ENCODE results near the gene NFKB1.

The NFKB1 gene

DNA sequence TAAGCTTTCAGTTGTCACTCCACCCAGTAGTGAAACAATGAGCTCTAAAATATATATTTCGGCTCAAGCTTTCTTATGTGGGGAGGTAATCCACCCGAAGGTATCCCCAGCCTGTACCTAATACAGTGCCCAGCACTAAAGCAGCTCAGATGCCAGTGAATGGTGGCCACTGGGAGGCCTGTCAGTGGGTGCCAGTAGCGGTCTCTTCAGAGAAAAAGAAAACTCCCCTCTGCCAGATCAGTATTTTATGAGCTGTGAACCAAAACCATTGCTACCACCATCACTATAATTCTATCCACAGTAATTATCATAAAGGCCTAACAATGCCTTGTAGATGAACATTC lies 835 bp upstream of the NFKB1 start:
- no peak for DNase-seq (ENCODE audit: low spot score)

DNA sequence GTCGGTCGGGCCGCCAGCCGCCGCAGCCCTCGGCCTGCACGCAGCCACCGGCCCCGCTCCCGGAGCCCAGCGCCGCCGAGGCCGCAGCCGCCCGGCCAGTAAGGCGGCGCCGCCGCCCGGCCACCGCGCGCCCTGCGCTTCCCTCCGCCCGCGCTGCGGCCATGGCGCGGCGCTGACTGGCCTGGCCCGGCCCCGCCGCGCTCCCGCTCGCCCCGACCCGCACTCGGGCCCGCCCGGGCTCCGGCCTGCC lies 213 bp downstream of the NFKB1 start:
- DNase-seq (ENCODE audit: low spot score): no peak

DNA sequence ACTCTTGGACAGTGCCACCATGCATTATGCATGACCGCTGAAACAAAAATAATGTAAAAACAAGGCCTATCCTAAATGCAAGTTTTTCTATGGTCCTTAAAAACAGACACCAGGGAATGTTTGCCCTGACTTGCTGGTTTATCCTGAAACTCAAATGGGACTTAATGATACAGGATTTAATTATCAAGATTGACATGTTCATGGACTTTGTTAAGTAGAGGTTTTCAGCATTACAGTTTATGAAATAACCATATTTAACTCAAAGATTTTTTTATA lies 1.3 kb downstream of the NFKB1 start:
- DNase-seq (ENCODE audit: low spot score): no peak

DNA sequence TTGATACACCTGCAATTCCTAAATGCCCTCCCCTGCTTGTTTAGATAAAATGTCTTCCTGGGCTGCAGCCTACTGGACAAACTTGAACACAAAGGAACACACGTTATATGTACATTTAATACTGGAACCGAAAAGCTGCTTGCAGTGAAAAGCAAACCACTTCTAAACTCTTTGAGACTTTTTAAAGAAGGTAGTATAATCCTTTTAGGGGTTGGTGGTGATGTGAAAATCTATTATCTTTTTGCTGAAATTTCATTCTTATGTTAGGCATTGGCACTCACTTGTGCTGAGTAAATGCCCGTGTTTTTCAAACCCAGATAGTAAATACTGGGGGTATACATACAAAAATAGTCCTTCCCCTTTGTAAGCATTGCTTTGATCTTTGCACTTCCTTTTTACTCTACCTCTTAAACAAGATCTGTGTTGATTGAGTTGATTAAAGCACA lies 2.2 kb downstream of the NFKB1 start:
- DNase-seq (ENCODE audit: low spot score): no peak

DNA sequence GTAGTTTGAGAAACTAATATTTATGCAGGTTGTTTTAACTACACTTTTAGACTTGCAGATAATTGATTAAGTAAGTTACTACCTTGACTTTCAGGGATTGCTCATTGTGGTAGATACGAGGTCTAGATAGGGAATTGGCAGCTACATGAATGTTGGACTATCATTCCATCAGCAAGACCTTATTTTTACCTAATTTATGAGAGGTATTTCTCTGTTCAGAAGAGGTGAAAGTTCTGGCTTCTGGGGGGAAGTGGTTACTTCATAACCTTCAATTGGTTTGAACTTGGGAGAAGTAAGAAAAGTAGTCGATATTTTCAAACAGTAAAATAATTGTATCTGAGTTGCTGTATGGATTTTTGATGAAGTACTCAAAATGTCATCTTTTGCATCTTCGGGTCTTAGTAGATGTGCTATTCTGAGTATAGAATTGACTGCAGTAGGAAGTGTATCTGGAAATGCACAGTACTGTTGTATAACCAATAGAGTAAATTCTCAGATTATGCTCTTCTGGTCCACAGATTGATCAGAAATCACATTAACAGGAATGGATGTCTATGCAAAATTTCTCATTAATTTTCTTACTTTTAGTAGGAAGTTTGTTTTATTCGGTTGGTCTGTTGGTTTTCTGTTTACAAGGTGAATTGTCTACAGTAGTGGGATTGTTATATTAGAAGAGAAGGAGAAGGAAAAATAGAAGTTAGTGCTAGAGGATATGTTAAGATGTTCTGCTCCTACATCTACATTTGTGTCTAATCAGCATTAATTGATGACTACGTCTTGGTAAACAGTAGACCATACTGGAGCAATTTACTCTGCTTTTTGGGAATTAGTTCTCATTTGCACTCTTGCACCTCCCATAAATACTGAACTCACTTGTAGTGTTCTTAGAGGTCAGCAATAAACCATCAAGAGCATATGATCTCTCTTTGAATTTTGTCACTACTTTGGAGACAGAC lies 3.0 kb downstream of the NFKB1 start:
- DNase-seq (ENCODE audit: low spot score): no peak

DNA sequence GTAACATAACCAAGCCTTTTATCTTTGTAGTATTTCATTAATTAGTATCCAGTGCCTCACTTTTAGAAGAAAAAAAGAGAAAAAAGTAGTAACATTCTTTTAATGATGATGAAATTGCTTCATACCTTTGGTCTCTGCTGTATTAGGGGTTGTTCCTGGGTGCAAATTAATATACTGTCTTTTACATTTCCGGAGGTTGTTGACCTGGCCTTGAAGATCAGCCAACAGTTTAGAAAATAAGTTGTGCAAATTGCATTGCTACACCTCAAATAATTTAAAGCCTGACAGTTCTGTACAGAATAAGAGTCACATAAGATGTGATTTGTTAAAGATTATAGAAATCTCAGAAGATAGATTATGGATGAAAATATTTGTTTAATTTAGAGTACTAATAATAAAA lies 3.8 kb downstream of the NFKB1 start:
- no peak for DNase-seq (ENCODE audit: low spot score)

DNA sequence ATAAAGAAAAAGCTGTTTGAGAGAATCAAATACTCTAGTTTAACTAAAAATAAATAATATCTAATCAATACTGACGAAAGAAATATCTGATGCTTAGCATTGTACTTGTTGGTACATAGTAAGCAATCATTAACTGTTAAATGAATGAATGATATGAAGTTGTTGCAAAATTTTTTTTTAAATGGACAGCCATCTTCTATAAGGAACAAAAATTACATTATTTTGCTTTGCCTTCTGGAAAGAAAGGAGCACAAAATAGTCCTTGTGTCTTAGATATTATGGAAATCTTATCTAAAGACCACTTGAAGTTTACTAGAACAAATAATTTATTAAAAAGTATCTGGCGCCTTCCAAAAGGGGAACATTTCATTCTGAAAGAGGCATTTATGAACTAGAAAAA lies 4.5 kb downstream of the NFKB1 start:
- DNase-seq (ENCODE audit: low spot score): no peak

DNA sequence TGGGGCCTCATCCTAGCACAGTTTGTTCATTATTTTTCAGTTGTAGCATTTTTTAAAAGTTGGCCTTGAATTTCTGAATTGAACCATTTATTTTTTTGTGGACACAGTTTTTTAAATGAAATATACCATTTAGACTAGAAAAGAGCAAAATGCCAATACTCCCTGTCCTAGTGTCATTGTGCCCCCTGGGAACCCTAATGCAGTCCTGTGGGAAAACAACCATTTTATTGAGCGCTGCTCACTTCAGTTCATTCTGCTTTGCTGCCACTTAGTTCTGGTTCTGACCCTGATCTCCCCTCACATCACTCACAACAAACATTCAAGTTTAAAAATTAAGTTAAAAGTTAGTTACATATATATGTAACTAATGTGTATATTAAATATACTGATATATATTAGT lies 5.4 kb downstream of the NFKB1 start:
- DNase-seq (ENCODE audit: low spot score): no peak

DNA sequence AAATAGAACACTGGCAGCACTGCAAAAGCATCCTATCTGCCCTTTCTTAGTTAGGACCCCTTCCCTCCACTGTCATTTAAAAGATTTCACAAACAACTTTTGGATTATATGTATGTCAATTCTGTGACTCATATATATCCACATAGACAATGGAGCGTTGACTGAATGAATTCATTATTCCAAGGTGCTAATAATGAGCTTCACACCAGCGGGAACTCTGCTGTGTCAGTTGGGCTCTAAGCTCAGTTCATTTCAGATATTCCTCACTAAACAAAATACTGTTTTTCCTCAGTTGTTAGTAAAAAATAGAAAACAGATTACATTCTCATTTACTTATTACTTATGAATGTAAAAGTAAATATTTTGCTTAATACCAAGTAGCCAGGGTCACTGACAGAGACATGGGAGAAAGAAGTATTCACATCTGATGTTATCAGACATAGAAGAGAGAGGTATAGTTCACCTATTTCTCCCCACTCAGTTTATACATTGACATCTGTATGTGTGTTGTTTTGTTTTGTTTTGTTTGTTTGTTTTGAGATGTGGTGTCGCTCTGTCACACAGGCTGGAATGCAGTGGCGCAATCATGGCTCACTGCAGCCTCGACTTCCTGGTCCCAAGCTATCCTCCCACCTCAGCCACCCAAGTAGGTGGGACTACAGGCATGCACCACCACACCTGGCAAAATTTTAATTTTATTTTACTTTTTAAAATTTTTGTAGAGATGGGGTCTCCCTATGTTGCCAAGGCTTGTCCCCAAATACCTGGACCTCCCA lies 10.9 kb downstream of the NFKB1 start:
- no peak for DNase-seq (ENCODE audit: low spot score)

DNA sequence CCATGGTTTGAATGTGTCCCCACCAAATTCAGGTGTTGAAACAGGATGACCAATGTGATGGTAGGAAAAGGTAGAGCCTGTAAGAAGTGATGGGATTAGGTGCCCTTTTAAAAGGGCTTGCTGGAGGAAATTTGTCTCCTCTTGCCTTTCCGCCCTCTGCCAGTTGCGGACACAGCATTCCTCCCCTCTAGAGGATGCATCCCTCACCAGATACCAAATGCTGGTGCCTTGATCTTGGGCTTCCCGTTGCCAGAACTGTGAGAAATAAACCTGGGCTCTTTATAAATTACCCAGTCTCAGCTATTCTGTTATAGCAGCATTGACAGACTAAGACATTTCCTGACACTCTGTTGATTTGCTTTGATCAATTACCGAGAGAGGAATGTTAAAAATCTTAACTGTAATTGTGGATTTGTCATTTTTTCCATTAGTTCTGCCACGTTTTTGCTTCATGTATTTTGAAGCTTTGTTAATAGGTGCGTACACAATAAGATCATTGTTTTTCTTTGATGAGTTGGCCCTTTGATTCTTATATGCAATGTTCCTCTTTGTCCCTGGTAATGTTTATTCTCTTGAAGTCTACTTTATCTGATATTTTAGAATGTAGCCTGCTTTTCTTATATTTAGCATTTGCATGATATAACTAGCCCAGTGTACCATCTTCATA lies 13.3 kb downstream of the NFKB1 start:
- no peak for DNase-seq (ENCODE audit: low spot score)

DNA sequence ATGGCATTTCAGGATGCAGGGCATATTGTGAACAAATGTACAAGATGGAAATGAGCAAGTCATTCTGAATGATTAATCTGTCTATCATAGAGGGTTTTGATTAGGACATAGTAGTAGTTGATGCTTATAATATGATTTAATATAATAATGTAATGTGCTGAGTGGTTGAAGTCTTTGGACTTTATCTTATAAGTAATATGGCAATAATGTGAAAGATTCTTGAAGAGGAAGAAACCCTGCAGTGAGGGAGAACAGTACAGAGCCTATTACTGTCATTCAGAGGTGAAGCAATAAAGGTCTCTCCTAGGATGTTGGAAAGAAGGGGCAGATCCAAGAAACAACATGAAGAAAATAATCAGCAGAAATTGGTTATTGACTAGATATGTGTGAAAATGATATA lies 16.6 kb downstream of the NFKB1 start:
- DNase-seq (ENCODE audit: low spot score): no peak

DNA sequence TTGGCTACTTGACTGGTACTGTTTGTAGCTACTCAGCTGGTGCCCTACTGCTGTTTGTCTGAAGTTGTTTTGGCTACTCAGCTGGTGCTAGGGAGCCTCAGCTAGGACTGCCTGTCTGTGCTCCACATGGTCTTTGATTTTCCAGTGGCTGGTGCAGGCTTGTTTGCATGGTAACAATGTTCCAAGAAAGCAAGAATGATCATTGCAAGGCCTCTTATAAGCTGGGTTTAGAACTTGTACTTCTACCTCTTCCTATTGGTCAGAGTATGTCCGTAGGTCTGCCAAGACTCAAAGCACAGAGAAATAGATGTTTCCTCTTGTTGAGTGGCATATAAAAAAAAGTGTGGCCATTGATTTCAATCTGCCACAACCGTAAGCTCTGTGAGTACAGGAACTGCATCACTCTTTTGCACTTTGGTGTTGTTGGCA lies 17.6 kb downstream of the NFKB1 start:
- DNase-seq (ENCODE audit: low spot score): no peak

DNA sequence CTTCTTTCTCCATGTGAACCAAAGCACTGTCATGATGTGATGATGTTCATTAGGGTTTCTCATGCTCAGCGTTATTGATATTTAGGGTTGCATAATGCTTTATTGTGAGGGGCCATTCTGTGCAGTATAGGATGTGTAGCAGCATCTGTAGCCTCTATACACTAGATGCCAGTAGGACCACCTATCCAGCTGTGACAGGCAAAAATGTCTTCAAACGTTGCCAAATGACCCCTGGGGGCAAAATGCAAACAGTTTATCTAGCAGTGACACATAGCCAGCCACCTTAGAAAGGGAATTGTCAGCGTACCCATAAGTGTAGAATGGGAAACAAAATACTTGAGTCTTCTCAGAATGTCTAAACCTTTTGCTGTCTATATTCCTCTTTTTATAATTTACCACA lies 18.8 kb downstream of the NFKB1 start:
- no peak for DNase-seq (ENCODE audit: low spot score)

DNA sequence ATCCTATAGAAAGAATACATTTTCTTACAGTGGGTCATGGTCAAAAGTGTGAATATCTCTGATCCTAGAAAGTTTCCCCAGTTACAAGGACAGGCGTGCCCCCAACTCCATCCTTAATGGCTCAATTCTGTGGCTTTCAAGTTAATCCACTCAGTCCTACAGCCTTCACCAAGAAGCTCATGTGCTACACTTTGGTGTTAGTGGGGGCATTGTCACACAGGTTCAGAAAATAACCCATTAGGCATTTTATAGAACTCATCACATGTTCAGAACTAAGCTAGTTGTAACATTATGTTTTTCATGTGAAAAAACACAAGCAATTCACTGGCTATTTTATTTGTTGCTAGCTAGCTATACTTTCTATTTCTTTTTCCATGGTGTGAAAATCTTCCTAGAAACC lies 20.4 kb downstream of the NFKB1 start:
- DNase-seq (ENCODE audit: low spot score): no peak

DNA sequence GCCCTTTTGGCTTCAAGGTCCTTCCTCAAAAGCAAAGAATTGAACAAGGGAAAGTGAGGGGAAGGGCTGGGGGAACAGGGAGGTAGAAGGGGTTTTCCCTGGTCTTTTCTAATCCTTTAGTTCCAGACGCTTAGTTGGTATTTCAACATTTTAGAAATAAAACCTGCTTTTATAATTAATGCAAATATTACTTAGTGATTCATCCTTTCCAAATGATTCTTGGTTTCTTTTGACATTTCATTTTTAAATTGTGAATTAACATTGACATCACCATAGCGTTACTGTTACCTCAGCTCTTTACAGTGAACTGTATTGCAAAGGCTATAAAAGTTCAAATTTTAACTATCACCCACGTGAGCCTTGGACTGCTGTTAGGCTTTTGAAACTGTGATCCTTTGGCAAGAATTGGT lies 20.9 kb downstream of the NFKB1 start:
- DNase-seq (ENCODE audit: low spot score): no peak

DNA sequence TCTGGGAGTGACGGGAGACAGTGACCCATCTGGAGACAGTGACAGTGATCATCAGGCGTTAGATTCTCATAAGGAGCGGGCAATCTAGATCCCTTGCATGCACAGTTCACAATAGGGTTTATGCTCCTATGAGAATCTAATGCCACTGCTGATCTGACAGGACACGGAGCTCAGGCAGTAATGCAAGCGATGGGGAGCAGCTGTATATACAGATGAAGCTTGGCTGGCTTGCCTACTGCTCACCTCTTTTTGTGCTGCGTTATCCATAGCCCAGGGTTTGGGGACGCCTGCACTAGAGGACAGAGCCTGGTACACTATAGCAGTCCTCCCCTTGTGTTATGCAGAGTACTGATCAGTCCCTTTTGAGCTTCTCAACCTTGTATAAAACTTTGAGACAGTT lies 23.5 kb downstream of the NFKB1 start:
- no peak for DNase-seq (ENCODE audit: low spot score)

DNA sequence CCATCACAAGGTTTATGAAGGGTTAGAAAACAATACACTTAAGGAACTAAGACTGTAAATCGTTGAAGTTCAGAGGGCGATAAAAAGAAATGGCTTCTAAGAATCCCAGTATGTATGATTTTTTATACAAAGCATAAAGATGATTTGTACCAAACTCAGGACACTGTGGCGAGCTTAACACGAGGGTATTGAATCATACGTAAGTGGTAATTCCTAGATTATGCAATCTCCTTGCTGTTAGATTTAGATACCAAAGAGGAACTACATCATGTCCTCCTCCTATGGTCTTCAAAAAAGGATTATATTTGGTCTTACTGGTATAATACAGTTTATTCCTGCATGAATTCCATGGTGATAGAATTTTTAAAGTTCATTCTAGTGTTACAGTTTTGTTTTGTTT lies 23.9 kb downstream of the NFKB1 start:
- DNase-seq (ENCODE audit: low spot score): no peak

DNA sequence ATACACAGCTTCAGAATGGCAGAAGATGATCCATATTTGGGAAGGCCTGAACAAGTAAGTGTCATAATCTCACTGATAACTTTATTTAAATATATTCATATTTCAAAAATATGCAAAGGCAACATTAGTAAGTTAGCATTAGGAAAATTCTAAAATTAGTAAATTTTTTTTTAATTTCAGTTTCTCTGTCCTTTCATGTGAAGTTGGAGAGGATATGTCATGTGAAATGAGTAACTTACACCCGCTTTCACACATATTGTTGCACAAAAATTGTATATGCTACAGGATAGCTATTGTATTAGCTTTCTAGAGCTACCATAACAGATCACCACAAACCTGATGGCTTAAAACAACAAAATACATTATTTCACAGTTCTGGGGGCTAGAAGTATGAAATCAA lies 24.3 kb downstream of the NFKB1 start:
- no peak for DNase-seq (ENCODE audit: low spot score)

DNA sequence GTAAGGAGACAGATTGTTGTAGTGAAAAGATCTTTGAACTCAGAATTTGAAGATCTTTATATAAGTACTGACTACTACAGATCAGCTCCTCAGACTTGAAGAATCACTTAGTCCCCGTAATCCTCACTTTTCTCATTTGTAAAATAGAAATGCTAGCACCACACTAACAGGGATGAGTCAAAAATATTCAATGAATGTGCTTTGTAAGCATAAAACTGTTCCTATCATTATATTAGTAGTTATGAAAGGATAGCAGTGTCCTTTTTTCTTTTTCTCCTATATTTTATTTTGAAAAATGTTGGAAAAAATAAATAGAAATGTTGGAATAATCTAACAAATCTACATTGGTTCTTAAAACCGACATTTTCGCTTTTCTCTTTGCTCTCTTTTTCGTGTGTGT lies 25.4 kb downstream of the NFKB1 start:
- DNase-seq (ENCODE audit: low spot score): no peak

DNA sequence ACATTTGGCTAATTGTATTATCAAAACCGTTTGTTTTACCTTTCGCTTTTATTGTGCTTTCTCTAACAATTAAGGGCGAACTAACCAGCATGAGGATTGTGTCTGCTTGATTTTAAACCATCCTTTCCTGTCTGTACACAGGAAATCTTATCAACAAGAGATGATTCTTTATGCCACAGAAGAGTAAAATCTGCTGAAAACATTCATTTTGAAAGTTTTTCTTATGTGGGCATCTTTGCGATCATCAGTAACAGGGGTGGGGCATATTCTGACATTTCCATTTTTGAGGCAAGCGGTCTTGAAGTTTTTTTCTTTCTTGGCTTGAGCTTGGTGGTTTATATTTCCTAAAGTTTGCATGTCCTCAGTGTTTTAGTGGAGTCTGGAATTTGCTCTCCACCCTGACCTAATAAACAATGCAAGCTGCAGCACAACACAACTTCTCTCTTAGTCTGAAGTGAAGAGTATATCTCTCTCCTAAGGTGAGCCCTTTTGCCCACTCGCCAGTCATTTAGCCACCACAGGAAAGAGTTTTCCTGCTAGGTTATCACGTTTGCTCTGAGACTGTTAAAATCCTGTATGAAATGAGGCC lies 26.6 kb downstream of the NFKB1 start:
- DNase-seq (ENCODE audit: low spot score): no peak

DNA sequence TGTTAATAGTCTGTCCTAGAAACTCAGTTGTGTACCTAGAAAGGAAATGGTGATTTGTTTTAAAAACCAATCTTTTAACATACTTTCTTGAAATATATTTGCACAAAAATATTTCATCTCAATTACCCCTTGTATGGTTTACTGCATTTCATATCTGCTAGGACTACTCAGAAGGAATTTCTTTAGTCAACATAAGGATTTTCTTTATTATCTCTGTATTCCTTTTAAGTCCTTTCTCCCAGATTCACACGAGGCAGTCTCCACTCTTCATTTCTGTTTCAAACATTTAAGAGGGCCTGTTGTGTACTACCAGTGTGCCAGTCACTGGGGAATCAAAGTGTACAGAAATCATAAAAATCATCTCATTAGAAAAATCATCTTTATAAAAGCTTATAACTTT lies 28.8 kb downstream of the NFKB1 start:
- DNase-seq (ENCODE audit: low spot score): no peak

DNA sequence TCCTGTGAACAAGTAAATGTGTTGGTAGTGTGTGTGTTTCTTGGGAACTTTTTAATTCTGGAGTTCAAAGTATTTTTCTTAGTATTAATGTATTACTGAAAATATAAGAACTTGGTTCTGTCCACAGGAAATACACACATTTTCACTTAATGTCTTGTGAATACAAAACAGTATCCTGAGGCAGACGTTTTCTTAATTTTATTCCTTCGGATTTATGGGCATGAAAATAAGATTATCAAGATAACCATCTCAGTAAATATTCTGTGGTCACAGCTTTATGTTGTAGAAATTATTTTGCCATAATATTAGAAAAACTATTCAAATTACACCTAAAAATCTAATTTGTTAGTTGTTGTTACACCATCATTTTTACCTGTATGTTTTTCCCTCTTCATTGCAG lies 29.8 kb downstream of the NFKB1 start:
- no peak for DNase-seq (ENCODE audit: low spot score)

DNA sequence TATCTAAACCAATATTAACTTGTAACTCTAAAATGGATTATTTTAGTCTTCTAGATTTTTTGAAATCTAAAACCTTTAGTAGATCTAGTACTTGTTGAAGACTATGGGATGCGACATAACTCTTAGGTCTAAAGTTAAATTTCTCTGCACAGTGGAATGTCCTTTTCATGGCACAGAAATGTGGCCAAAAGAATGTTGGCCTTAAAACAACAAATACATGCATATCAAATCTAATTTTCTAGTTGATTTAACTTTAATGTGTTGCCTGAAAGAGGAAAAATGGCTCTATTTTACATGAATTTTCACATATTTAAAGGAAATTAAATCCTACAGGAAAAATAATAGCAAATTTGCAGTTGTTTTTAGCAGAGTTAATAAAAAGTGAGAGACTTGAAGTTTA lies 30.3 kb downstream of the NFKB1 start:
- no peak for DNase-seq (ENCODE audit: low spot score)

Data from hepatic stellate cell (primary cell).